CD14-positive monocyte (primary cell): ENCODE data around the gene ANKRD13D. TPM values are rescaled to one million over a fixed set of nuclear protein-coding genes. Genes with fewer than 3 reads are reported as not detected.

ENCODE experiments used
- DNase-seq, 3 donors: peaks; one replicate each; pipeline ENCODE4 v3.0.0-alpha.2; 2011 to 2022
- H2AFZ ChIP-seq: 2 replicates; pipeline ENCODE4 v1.6.0; 2012; ENCODE audit warnings: mild to moderate bottlenecking, low read depth, low read length, inconsistent platforms; ENCODE audit not compliant: insufficient read depth, poor library complexity, severe bottlenecking
- H3K27ac ChIP-seq, 2 donors: 1 replicate in 1 of 2; 2 replicates in 1 of 2; pipeline ENCODE4 v1.5.1; 2012 to 2013; ENCODE audit warnings: low read length in 2 of 2, control low read depth in 1 of 2, inconsistent platforms in 1 of 2, low read depth in 1 of 2, mild to moderate bottlenecking in 1 of 2
- H3K27me3 ChIP-seq, 2 donors: one replicate each; pipeline versions ENCODE4 v1.6.0 to v1.6.1; 2011 to 2013; ENCODE audit warnings: low read length in 2 of 2; ENCODE audit not compliant: control insufficient read depth in 2 of 2, insufficient read depth in 2 of 2
- H3K36me3 ChIP-seq, 2 donors: replicated peaks in 1 of 2; 1 replicate in 1 of 2; 2 replicates in 1 of 2; pipeline versions ENCODE4 v1.5.1 to v1.6.1; 2012 to 2013; ENCODE audit warnings: low read length in 2 of 2, control low read depth in 1 of 2, inconsistent platforms in 1 of 2, mild to moderate bottlenecking in 1 of 2; ENCODE audit not compliant: insufficient read depth in 2 of 2, control insufficient read depth in 1 of 2
- H3K4me1 ChIP-seq, 2 donors: 1 replicate in 1 of 2; 2 replicates in 1 of 2; pipeline versions ENCODE4 v1.5.1 to v1.6.1; 2012 to 2013; ENCODE audit warnings: low read length in 2 of 2, control low read depth in 1 of 2, inconsistent platforms in 1 of 2, mild to moderate bottlenecking in 1 of 2, moderate library complexity in 1 of 2; ENCODE audit not compliant: insufficient read depth in 2 of 2, control insufficient read depth in 1 of 2
- H3K4me2 ChIP-seq: replicated peaks from 2 replicates; pipeline ENCODE3; 2012; ENCODE audit warnings: low read length, moderate library complexity, mild to moderate bottlenecking; ENCODE audit not compliant: poor library complexity, severe bottlenecking; ENCODE audit errors: extremely low read depth
- H3K4me3 ChIP-seq, 3 experiments: fragments of 200-600 bp in 1 of 3; sonication (generic) in 1 of 3; replicated peaks in 1 of 3; 1 replicate in 2 of 3; 2 replicates in 1 of 3; pipeline ENCODE4 v1.5.1; 2011 to 2013; ENCODE audit warnings: low read length in 3 of 3, mild to moderate bottlenecking in 3 of 3, control low read depth in 2 of 3, low read depth in 2 of 3, inconsistent platforms in 1 of 3, moderate library complexity in 1 of 3
- H3K79me2 ChIP-seq: 2 replicates; pipeline ENCODE4 v1.6.0; 2012; ENCODE audit warnings: mild to moderate bottlenecking, control low read depth, inconsistent platforms, low read length, moderate library complexity; ENCODE audit not compliant: insufficient read depth
- H3K9ac ChIP-seq: 2 replicates; pipeline ENCODE4 v1.6.0; 2017; ENCODE audit warnings: low read length, mild to moderate bottlenecking; ENCODE audit not compliant: insufficient read depth, poor library complexity, severe bottlenecking
- H3K9me3 ChIP-seq, 2 donors: replicated peaks in 1 of 2; 1 replicate in 1 of 2; 2 replicates in 1 of 2; pipeline versions ENCODE4 v1.5.1 to v1.6.1; 2012 to 2013; ENCODE audit warnings: low read length in 2 of 2, control low read depth in 1 of 2; ENCODE audit not compliant: control insufficient read depth in 1 of 2, insufficient read depth in 1 of 2
- H4K20me1 ChIP-seq: 2 replicates; pipeline ENCODE4 v1.6.0; 2012; ENCODE audit warnings: mild to moderate bottlenecking, low read length, control low read depth, moderate library complexity; ENCODE audit not compliant: insufficient read depth
- H3K27ac Mint-ChIP-seq, 7 donors: one replicate each; pipeline ENCODE4 v1.8.0; 2020; ENCODE audit warnings: mild to moderate bottlenecking in 7 of 7, mixed read lengths in 7 of 7, moderate library complexity in 6 of 7, inconsistent platforms in 2 of 7
- H3K27me3 Mint-ChIP-seq, 3 donors: one replicate each; pipeline ENCODE4 v1.8.0; 2021 to 2022; ENCODE audit warnings: low read depth in 3 of 3, mild to moderate bottlenecking in 3 of 3, mixed read lengths in 3 of 3, moderate library complexity in 3 of 3, inconsistent platforms in 1 of 3
- H3K36me3 Mint-ChIP-seq, 2 donors: one replicate each; pipeline ENCODE4 v1.8.0; 2020; ENCODE audit warnings: mixed read lengths in 2 of 2, inconsistent platforms in 1 of 2, mild to moderate bottlenecking in 1 of 2
- H3K4me1 Mint-ChIP-seq: one replicate; pipeline ENCODE4 v1.8.0; 2020; ENCODE audit warnings: mild to moderate bottlenecking, mixed read lengths
- H3K4me3 Mint-ChIP-seq, 2 donors: one replicate each; pipeline ENCODE4 v1.8.0; 2020; ENCODE audit warnings: mild to moderate bottlenecking in 2 of 2, mixed read lengths in 2 of 2, moderate library complexity in 1 of 2
- H3K9me3 Mint-ChIP-seq, 7 donors: one replicate each; pipeline ENCODE4 v1.8.0; 2020 to 2022; ENCODE audit warnings: mixed read lengths in 7 of 7, mild to moderate bottlenecking in 6 of 7, moderate library complexity in 6 of 7, inconsistent platforms in 2 of 7
- CTCF ChIP-seq: fragments of 200-600 bp; IDR thresholded peaks from one replicate; pipeline ENCODE4 v1.8.0; 2022; ENCODE audit warnings: antibody characterized with exemption, mild to moderate bottlenecking
- WGBS: methylation state at CpG from one replicate; pipeline ENCODE4 v1.1.5; 2013; ENCODE audit warnings: missing lambda C conversion rate; ENCODE audit not compliant: insufficient coverage; 5-methylcytosine and 5-hydroxymethylcytosine counted together
- intact Hi-C, 2 donors: fragments of 100-400 bp; cut with micrococcal nuclease; formaldehyde crosslinking; loops; one replicate each; pipeline versions ENCODE4 v1.15.0 to v1.15.1; 2023
- polyA plus RNA-seq, 3 donors: library from polyadenylated mRNA; depleted of rRNA in 1 of 3; unstranded in 2 of 3; stranded (reverse) in 1 of 3; fragments of 300-500 nt in 2 of 3; fragments of >200 nt in 1 of 3; fragmentation: Illumina TruSeq in 2 of 3; gene quantifications; 1 replicate in 2 of 3; 2 replicates in 1 of 3; pipeline ENCODE4 v1.2.3, GENCODE V29; 2012 to 2021

Gene ANKRD13D
- polyA plus RNA-seq, 3 donors = 9.1 to 389 (median 10.3) TPM

- H3K27me3 ChIP-seq = no peaks in the 10 kb centered on the region
- DNase-seq = no peak
- H3K79me2 ChIP-seq = peaks cover 19% of the 10 kb centered on the region
- H4K20me1 ChIP-seq = peaks cover 15% of the 10 kb centered on the region
- no peak overlapping the region for H3K4me3 ChIP-seq
- 60% methylated on average over 8 of the region's 11 CpGs for WGBS
- peaks cover 23 to 24% of the 10 kb centered on the region in 2 donors for H3K4me1 ChIP-seq
- no peak overlapping the region for H2AFZ ChIP-seq
- Mint-ChIP-seq H3K27ac (no peak overlapping the region), H3K27me3 (peaks cover 0 to 2% (median 0%) of the 10 kb centered on the region in 3 donors), H3K4me3 (no peak overlapping the region), H3K9me3 (no peaks in the 10 kb centered on the region), H3K4me1 (peaks cover 32% of the 10 kb centered on the region), H3K36me3 (peaks cover 8 to 9% of the 10 kb centered on the region in 2 donors)
- no peak overlapping the region for H3K27ac ChIP-seq
- H3K36me3 ChIP-seq = no peaks in the 10 kb centered on the region
- no peak overlapping the region for H3K9ac ChIP-seq
- H3K9me3 ChIP-seq = no peaks in the 10 kb centered on the region
- TF ChIP-seq CTCF = no peak
- intact Hi-C loops = loop anchor here in 1 of 2 donors (2.0 kb wide), 1 partner anchor 159 kb away; no protein-coding TSS in a partner anchor
- no peak overlapping the region for H3K4me2 ChIP-seq
These were observed 59.1 kb downstream of the ANKRD13D start for GRCh38 chr11:67347964-67348749.

- H2AFZ ChIP-seq = no peak overlapping the region
- H3K9ac ChIP-seq = no peak overlapping the region
- peaks cover 36% of the 10 kb centered on the region for H3K4me1 Mint-ChIP-seq
- H3K27me3 ChIP-seq = no peaks in the 10 kb centered on the region
- no peak overlapping the region for H3K27ac ChIP-seq
- H3K4me3 ChIP-seq = no peak overlapping the region
- H3K36me3 ChIP-seq = no peaks in the 10 kb centered on the region
- intact Hi-C loops = loop anchor here in 1 of 2 donors (2.0 kb wide), 1 partner anchor 158 kb away; no protein-coding TSS in a partner anchor
- DNase-seq = no peak
- H3K4me3 Mint-ChIP-seq = no peak overlapping the region
- no peaks in the 10 kb centered on the region for H3K9me3 ChIP-seq
- peaks cover 28 to 32% of the 10 kb centered on the region in 2 donors for H3K4me1 ChIP-seq
- peaks cover 0 to 2% (median 0%) of the 10 kb centered on the region in 3 donors for H3K27me3 Mint-ChIP-seq
- 93% methylated on average over 5 of the region's 5 CpGs for WGBS
- no peak overlapping the region for H3K4me2 ChIP-seq
- peaks cover 19% of the 10 kb centered on the region for H3K79me2 ChIP-seq
- H3K27ac Mint-ChIP-seq = peak overlapping the region in 1 of 7 donors; percentile 4
- no peak for TF ChIP-seq CTCF
- H3K36me3 Mint-ChIP-seq = peaks cover 8 to 9% of the 10 kb centered on the region in 2 donors
- H4K20me1 ChIP-seq = peaks cover 15% of the 10 kb centered on the region
- H3K9me3 Mint-ChIP-seq = no peaks in the 10 kb centered on the region
These were observed 59.9 kb downstream of the ANKRD13D start for GRCh38 chr11:67349036-67349435.
